DND-41 (cell line): ENCODE measurements around the gene GPR153.

ENCODE experiments used
- EZH2 ChIP-seq: IDR thresholded peaks from 3 replicates; pipeline ENCODE4 v1.6.1; 2012; ENCODE audit warnings: borderline replicate concordance, low read depth, mild to moderate bottlenecking, moderate library complexity, low read length, inconsistent platforms; ENCODE audit not compliant: severe bottlenecking
- TF ChIP-seq, protein P1 (sequence below): IDR thresholded peaks from 2 replicates; pipeline ENCODE4 v1.5.1; 2012; ENCODE audit warnings: borderline replicate concordance, low read length, moderate library complexity, mild to moderate bottlenecking; ENCODE audit not compliant: poor library complexity, severe bottlenecking; ENCODE audit errors: extremely low read depth

DNA sequence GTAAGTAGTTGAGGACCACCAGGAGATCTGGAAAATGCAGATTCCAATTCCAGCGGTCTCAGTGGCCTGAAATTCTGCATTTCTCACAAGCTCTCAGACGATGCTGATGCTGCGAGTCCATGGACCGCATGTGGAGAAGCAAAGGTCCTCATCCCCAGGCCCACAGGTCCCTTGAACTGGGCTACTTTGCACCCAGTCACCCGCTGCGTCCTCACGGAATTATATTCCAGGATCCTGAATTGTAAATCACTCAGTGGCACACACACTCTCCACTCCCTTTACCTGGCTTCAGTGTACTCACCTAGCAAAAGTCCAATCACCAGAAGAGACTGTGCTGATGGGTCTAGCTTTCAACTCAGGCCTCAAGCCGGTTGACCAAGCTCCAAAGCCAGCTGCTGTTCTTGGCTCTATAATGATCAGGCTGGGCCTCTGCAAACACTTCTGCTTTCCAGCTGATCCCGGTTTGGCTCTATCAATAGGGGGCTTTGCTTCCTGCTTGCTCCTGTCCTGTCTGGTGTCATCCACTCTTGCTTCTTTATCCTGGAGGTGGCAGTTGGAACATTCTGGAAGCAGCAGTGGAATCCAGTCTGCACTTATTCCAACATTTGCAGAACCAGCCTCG, 60.6 kb downstream of the GPR153 start:
- TF ChIP-seq, protein P1, sequence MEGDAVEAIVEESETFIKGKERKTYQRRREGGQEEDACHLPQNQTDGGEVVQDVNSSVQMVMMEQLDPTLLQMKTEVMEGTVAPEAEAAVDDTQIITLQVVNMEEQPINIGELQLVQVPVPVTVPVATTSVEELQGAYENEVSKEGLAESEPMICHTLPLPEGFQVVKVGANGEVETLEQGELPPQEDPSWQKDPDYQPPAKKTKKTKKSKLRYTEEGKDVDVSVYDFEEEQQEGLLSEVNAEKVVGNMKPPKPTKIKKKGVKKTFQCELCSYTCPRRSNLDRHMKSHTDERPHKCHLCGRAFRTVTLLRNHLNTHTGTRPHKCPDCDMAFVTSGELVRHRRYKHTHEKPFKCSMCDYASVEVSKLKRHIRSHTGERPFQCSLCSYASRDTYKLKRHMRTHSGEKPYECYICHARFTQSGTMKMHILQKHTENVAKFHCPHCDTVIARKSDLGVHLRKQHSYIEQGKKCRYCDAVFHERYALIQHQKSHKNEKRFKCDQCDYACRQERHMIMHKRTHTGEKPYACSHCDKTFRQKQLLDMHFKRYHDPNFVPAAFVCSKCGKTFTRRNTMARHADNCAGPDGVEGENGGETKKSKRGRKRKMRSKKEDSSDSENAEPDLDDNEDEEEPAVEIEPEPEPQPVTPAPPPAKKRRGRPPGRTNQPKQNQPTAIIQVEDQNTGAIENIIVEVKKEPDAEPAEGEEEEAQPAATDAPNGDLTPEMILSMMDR = no peak
- TF ChIP-seq EZH2 = no peak
